NT2/D1 (cell line): Measurements from ENCODE around the gene TTC4.

Experiments used
- DNase-seq: peaks from one replicate; pipeline ENCODE4 v3.0.0-alpha.2; 2011; ENCODE audit warnings: low read depth, low spot score
- H3K27me3 ChIP-seq: 2 replicates; pipeline ENCODE4 v1.6.0; 2011; ENCODE audit warnings: mild to moderate bottlenecking; ENCODE audit not compliant: insufficient read length, insufficient read depth
- H3K36me3 ChIP-seq: 2 replicates; pipeline ENCODE4 v1.6.1; 2011; ENCODE audit warnings: mild to moderate bottlenecking, low read length, mixed read lengths; ENCODE audit not compliant: insufficient read depth, insufficient read length
- H3K4me1 ChIP-seq: 2 replicates; pipeline ENCODE4 v1.5.1; 2011; ENCODE audit not compliant: insufficient read depth, insufficient read length
- H3K4me3 ChIP-seq: 2 replicates; pipeline ENCODE4 v1.5.1; 2011; ENCODE audit warnings: low read depth; ENCODE audit not compliant: insufficient read length
- H3K9ac ChIP-seq: 2 replicates; pipeline ENCODE4 v1.6.0; 2011; ENCODE audit warnings: low read depth; ENCODE audit not compliant: insufficient read length
- H3K9me3 ChIP-seq: 2 replicates; pipeline ENCODE4 v1.5.1; 2011; ENCODE audit warnings: mild to moderate bottlenecking, low read length; ENCODE audit not compliant: insufficient read depth
- SUZ12 ChIP-seq: IDR thresholded peaks from 2 replicates; pipeline ENCODE4 v1.6.1; 2011; ENCODE audit not compliant: insufficient read length, insufficient read depth; ENCODE audit errors: extremely low read depth
- YY1 ChIP-seq: IDR thresholded peaks from 2 replicates; pipeline ENCODE4 v1.6.1; 2011; ENCODE audit not compliant: insufficient read length, insufficient read depth
- ZNF274 ChIP-seq: IDR thresholded peaks from 2 replicates; pipeline ENCODE4 v1.6.1; 2011; ENCODE audit warnings: mild to moderate bottlenecking, low read depth, low read length

The TTC4 gene

GRCh38 chr1:54679706-54680105 lies 36.0 kb upstream of the TTC4 start:
- TF ChIP-seq YY1 (no peak), SUZ12 (no peak), ZNF274 (no peak)

GRCh38 chr1:54680387-54680786 lies 35.3 kb upstream of the TTC4 start:
- H3K27me3 ChIP-seq = no peaks in the 10 kb centered on the region
- DNase-seq = no peak
- no peaks in the 10 kb centered on the region for H3K9me3 ChIP-seq
- H3K4me1 ChIP-seq = peaks cover 16% of the 10 kb centered on the region
- H3K4me3 ChIP-seq = no peak overlapping the region
- TF ChIP-seq ZNF274 (no peak), YY1 (no peak), SUZ12 (no peak)
- no peak overlapping the region for H3K9ac ChIP-seq
- H3K36me3 ChIP-seq = no peaks in the 10 kb centered on the region

More at GRCh38 chr1:54679706-54680105, 36.0 kb upstream of the TTC4 start:
- H3K9me3 ChIP-seq = no peaks in the 10 kb centered on the region
- H3K4me1 ChIP-seq = peaks cover 14% of the 10 kb centered on the region
- DNase-seq = no peak
- no peaks in the 10 kb centered on the region for H3K36me3 ChIP-seq
- H3K27me3 ChIP-seq = no peaks in the 10 kb centered on the region
- H3K9ac ChIP-seq = no peak overlapping the region
- H3K4me3 ChIP-seq = no peak overlapping the region

GRCh38 chr1:54681358-54681757 lies 34.3 kb upstream of the TTC4 start:
- Histone ChIP-seq H3K27me3 (no peaks in the 10 kb centered on the region), H3K9ac (no peak overlapping the region), H3K4me1 (peaks cover 19% of the 10 kb centered on the region), H3K4me3 (no peak overlapping the region), H3K36me3 (no peaks in the 10 kb centered on the region), H3K9me3 (no peaks in the 10 kb centered on the region)
- no peak for TF ChIP-seq SUZ12
- TF ChIP-seq ZNF274 = no peak
- no peak for TF ChIP-seq YY1
- DNase-seq = no peak

DNA sequence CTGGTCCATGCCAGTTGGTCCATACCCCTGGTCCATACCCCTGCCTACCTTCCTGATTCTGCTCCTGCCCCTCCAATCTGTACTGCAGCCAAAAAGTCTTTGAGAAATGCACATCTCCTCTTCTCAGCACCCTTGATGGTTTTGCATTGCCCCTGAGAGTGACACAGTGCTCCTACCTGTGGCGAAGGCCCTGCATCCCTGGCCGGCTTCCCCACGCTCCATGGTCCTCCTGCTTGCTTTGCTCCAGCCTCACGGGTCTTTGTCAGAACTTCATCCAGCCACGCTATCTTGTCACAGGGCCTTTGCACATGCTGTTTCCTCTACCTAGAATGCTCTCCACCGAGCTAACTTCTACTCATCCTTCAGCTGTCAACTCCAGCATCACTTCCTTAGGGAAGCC lies 32.2 kb upstream of the TTC4 start:
- H3K9me3 ChIP-seq = no peaks in the 10 kb centered on the region
- no peaks in the 10 kb centered on the region for H3K27me3 ChIP-seq
- no peaks in the 10 kb centered on the region for H3K36me3 ChIP-seq
- no peak overlapping the region for H3K4me3 ChIP-seq
- H3K9ac ChIP-seq = no peak overlapping the region
- H3K4me1 ChIP-seq = peaks cover 19% of the 10 kb centered on the region
- no peak for DNase-seq
- no peak for TF ChIP-seq SUZ12
- TF ChIP-seq ZNF274 = no peak
- no peak for TF ChIP-seq YY1

- TF ChIP-seq YY1 = no peak
- H3K4me3 ChIP-seq = no peak overlapping the region
- H3K4me1 ChIP-seq = peaks cover 7% of the 10 kb centered on the region
- DNase-seq = no peak
- H3K9ac ChIP-seq = no peak overlapping the region
- H3K27me3 ChIP-seq = no peaks in the 10 kb centered on the region
- no peaks in the 10 kb centered on the region for H3K9me3 ChIP-seq
- no peaks in the 10 kb centered on the region for H3K36me3 ChIP-seq
Observed at GRCh38 chr1:54685335-54685905, 30.2 kb upstream of the TTC4 start.

GRCh38 chr1:54686155-54686554 lies 29.5 kb upstream of the TTC4 start:
- Histone ChIP-seq H3K9ac (no peak overlapping the region), H3K4me1 (peaks cover 6% of the 10 kb centered on the region), H3K4me3 (no peak overlapping the region), H3K36me3 (no peaks in the 10 kb centered on the region), H3K9me3 (no peaks in the 10 kb centered on the region), H3K27me3 (no peaks in the 10 kb centered on the region)
- TF ChIP-seq ZNF274 (no peak), SUZ12 (no peak), YY1 (no peak)
- DNase-seq = no peak

DNA sequence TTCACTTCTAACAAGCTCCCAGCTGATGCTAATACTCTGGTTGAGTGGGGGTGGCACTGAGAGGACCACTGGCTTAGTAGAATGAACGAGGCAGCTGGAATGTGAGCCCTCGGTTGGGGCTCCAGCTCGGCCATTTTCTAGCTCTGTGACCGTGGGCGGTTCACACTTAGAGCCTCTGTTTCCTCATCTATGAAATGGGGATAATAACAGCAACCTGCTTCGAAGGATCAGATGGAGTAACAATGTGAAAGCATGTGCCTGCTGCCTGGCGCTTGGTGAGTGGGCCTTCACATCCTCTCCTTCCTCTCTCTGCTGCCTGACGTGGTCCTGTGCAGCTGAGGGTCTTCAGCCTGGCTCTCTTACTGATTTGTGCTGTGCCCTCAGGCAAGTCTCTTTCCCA lies 20.9 kb upstream of the TTC4 start:
- Histone ChIP-seq H3K9me3 (no peaks in the 10 kb centered on the region), H3K9ac (no peak overlapping the region), H3K36me3 (no peaks in the 10 kb centered on the region), H3K4me1 (no peaks in the 10 kb centered on the region), H3K4me3 (no peak overlapping the region), H3K27me3 (peaks cover 4% of the 10 kb centered on the region)
- TF ChIP-seq ZNF274 (no peak), YY1 (no peak), SUZ12 (no peak)
- no peak for DNase-seq

GRCh38 chr1:54695221-54695620 lies 20.4 kb upstream of the TTC4 start:
- H3K27me3 ChIP-seq = peaks cover 4% of the 10 kb centered on the region
- no peak overlapping the region for H3K4me3 ChIP-seq
- no peaks in the 10 kb centered on the region for H3K4me1 ChIP-seq
- H3K9me3 ChIP-seq = no peaks in the 10 kb centered on the region
- DNase-seq = no peak
- no peak overlapping the region for H3K9ac ChIP-seq
- H3K36me3 ChIP-seq = no peaks in the 10 kb centered on the region
- no peak for TF ChIP-seq YY1
- TF ChIP-seq SUZ12 = no peak
- no peak for TF ChIP-seq ZNF274
